BE2C (cell line): ENCODE data around the gene TTC33.

ENCODE experiments used
- DNase-seq: peaks from one replicate; pipeline ENCODE4 v3.0.0-alpha.2; 2020
- H3K27me3 ChIP-seq: fragments of 250-450 bp; sonication (Bioruptor Pico); 2 replicates; pipeline ENCODE4 v1.5.1; 2020; ENCODE audit warnings: mild to moderate bottlenecking
- H3K36me3 ChIP-seq: fragments of 250-450 bp; sonication (Bioruptor Pico); 2 replicates; pipeline ENCODE4 v1.5.1; 2020; ENCODE audit warnings: mild to moderate bottlenecking
- H3K4me1 ChIP-seq: fragments of 250-450 bp; sonication (Bioruptor Pico); 2 replicates; pipeline ENCODE4 v1.5.1; 2020
- H3K4me3 ChIP-seq: 2 replicates; pipeline ENCODE4 v1.5.1; 2011; ENCODE audit warnings: low read depth, low read length
- H3K9me3 ChIP-seq: fragments of 250-450 bp; sonication (Bioruptor Pico); 2 replicates; pipeline ENCODE4 v1.5.1; 2020
- TF ChIP-seq, protein P1 (sequence below): IDR thresholded peaks from 2 replicates; pipeline ENCODE4 v1.5.1; 2012; ENCODE audit warnings: mild to moderate bottlenecking, low read depth, low read length

Gene TTC33

DNA sequence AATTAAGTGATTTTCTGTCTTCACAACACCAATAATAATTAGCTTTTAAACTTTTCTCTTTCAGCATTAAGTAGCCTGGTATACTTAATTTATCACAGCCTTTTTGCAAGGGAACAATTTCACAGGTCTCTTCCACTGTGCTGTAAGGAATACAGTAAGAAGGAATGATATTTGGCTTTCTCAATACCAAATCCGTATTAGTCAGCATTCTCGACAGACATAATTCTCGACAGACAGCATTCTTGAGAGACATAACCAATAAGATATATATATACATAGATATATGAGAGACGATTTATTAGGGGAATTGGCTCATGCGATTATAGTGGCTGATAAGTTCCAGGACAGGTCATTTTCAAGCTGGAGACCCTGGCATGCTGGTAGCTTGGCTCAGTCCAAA, 24.4 kb upstream of the TTC33 start:
- Histone ChIP-seq H3K27me3 (no peaks in the 10 kb centered on the region), H3K36me3 (peaks cover 20% of the 10 kb centered on the region), H3K9me3 (no peaks in the 10 kb centered on the region), H3K4me1 (no peaks in the 10 kb centered on the region), H3K4me3 (no peak overlapping the region)
- no peak for DNase-seq
- TF ChIP-seq, protein P1, sequence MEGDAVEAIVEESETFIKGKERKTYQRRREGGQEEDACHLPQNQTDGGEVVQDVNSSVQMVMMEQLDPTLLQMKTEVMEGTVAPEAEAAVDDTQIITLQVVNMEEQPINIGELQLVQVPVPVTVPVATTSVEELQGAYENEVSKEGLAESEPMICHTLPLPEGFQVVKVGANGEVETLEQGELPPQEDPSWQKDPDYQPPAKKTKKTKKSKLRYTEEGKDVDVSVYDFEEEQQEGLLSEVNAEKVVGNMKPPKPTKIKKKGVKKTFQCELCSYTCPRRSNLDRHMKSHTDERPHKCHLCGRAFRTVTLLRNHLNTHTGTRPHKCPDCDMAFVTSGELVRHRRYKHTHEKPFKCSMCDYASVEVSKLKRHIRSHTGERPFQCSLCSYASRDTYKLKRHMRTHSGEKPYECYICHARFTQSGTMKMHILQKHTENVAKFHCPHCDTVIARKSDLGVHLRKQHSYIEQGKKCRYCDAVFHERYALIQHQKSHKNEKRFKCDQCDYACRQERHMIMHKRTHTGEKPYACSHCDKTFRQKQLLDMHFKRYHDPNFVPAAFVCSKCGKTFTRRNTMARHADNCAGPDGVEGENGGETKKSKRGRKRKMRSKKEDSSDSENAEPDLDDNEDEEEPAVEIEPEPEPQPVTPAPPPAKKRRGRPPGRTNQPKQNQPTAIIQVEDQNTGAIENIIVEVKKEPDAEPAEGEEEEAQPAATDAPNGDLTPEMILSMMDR: no peak

DNA sequence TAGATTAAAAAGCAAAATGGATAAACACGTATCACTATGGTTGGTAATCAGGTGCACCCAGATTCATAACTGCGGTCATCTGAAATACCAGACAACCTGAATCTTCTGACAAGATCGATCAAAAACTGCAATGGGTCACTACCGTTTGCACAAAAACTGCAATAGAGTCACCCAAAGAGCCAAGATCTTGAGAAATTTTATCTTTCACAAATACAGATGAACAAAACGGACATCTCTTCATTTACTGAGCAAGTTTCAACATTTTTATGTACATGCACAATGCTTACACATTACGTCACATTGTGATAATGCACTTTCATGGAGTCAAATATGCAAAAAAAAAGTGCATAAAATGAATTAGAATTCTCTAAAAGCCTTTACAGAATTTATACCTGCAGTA, 23.8 kb upstream of the TTC33 start:
- Histone ChIP-seq H3K36me3 (peaks cover 26% of the 10 kb centered on the region), H3K4me3 (no peak overlapping the region), H3K9me3 (no peaks in the 10 kb centered on the region), H3K27me3 (no peaks in the 10 kb centered on the region), H3K4me1 (no peaks in the 10 kb centered on the region)
- TF ChIP-seq, protein P1: no peak
- no peak for DNase-seq

DNA sequence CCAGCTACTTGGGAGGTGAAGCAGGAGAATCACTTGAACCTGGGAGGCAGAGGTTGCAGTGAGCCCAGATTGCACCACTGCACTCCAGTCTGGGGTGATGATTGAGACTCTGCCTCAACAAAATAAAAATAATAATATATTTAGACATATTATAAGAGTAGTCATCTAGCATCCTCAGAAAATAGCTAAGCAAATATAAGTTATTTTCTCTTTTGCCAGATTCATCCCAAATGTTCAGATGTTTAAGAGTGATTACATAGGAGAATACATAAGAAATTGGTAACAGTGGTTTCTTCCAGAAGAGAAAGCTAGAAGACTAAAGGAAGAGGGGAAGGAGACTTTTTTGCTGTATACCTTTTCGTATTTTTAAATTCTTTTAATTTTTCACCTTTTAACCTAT, 22.4 kb upstream of the TTC33 start:
- Histone ChIP-seq H3K27me3 (no peaks in the 10 kb centered on the region), H3K36me3 (peaks cover 35% of the 10 kb centered on the region), H3K9me3 (no peaks in the 10 kb centered on the region), H3K4me3 (no peak overlapping the region), H3K4me1 (no peaks in the 10 kb centered on the region)
- TF ChIP-seq, protein P1: no peak
- DNase-seq: no peak

DNA sequence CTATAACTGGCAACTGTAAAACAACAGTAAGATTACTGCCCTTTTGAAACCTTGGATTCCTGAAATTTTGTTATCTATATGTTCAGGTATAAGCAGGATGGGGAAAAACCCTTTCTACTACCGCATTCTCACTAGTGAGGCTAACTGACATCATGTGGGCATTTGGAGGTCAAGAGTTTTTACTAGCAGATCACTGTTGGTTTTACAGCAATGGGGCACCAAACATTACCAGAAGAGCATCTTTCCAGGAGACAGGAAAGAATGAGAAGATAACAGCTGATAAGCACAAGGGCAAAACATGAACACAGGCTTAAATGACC, 20.9 kb upstream of the TTC33 start:
- Histone ChIP-seq H3K27me3 (no peaks in the 10 kb centered on the region), H3K9me3 (no peaks in the 10 kb centered on the region), H3K4me1 (no peaks in the 10 kb centered on the region), H3K36me3 (peaks cover 39% of the 10 kb centered on the region), H3K4me3 (no peak overlapping the region)
- DNase-seq: no peak
- TF ChIP-seq, protein P1: no peak

DNA sequence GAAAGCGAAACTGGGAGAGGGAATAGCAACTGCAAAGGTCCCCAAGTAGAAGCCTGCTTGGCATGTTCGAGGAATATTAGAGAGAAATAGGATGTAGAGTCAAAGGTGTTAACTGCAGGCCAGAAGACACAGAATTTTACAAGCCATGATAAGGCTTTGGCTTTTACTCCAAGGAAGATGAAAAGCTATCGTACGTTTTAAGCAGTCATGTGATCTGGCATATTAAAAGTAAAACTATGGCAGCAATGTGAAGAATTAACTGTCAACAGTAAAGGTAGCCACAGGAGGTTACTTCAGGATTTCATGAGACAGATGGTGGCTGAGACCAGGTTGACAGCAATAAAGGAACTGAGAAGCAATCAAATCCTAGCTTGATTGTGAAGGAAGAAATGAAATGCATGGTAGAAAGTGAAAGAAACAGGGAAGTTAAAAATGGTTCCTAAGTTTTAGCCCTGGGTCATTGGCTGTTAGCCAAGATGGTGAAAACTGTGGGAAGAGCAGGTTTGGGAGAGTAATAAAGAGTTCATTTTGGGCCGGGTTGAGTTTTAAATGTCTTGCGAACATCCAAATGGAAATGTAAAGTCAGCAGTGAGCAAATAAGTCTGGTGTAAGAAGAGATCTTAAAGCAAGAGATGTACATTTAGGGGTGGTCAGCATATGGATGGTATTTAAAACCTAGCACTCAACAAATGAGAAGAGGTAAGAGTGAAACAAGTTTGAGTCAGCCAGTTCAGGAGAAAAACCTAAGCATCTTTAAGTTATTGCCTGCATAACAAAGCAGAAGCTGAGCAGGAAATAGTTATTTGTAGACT, 20.3 kb upstream of the TTC33 start:
- no peaks in the 10 kb centered on the region for H3K27me3 ChIP-seq
- no peak for DNase-seq
- peaks cover 39% of the 10 kb centered on the region for H3K36me3 ChIP-seq

More for the DNA sequence above, 20.3 kb upstream of the TTC33 start:
- Histone ChIP-seq H3K4me1 (no peaks in the 10 kb centered on the region), H3K4me3 (no peak overlapping the region), H3K9me3 (no peaks in the 10 kb centered on the region)
- TF ChIP-seq, protein P1: no peak
